Stimulated activated CD4-positive, alpha-beta T cell treated with anti-CD3 and anti-CD28 coated beads, Interleukin-1b, Interleukin-23, amount 100 ng/mL, for 48 hours (primary cell): ENCODE results near the gene USP40.

Experiments
- DNase-seq: peaks from one replicate; pipeline ENCODE4 v3.0.0-alpha.2; 2020

The USP40 gene

DNA sequence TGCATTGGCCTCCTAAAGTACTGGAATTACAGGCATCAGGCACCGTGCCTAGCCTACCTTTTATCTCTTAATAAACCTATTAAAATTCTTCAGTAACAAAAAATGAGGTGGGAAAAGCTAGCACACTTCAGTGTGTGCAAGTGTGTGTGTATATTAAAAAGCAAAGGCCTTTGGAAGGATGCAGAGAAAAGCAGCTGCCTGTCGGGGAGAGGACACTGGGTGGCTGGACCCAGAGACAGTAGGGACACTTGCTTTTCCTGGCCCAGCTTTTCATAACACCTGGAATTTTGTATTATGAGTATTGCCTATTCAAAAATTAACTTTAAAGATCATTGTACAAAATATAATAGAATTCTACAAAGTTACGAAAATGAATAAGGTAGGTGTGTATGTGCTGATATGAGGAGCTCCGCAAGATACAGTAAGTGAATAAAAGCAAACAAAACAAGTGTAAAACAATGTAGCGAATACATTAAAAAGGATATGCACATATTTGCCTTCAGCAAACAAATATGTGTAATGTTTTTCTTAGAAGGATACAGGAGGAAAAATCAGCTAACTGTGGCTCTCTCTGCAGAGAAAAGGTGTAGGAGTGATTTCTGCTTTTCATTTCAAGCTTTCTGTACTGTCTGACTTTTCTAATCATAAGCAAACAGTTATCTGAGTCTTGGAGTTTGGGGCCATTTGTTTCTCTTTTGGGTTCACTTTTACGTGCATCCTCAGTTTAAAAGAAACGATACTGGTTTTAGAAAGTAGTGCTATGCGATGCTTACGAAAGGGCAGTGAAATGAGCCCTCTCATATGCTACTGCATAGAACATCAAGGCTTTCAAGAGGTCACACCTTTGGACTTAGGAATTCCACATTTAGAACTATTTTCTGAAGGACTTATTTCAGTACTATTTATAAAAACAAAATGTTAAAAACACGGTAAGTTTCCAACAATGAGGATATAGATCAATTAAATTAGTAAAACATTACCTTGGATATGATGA lies 70.8 kb downstream of the USP40 start:
- DNase-seq = no peak

DNA sequence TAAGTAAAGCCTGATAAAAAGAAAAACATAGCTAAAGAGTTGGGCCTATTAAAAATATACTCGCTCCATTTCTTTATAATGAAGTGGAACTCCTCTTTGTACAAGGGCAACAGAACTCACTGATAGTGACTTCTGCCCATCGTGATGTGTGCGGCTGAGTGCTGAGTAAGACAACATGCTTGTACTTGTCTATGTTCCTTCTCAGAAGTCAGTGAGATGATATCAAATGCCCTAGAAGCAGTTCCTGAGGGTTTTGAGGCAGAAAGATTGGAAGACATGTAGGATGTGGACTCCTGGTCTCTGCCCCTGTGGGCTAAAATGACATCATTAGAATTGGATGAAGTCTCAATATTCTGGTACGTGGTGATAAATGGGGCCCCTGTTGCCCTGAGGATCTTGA lies 73.8 kb downstream of the USP40 start:
- no peak for DNase-seq

DNA sequence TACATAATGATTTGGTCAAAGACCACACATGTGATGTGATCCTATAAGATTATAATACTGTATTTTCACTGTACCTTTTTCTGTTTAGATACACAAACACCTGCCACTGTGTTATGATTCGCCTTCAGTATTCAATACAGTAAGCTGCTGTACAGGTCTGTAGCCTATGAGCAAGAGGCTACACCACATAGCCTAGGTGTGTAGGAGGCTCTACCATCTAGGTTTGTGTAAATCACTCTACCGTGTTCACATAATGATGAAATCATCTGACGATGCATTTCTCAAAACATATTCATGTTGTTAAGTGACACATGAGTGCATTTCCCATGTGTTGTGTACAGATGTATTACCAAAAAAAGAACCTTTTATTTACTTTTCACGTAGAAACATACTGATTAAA lies 74.5 kb downstream of the USP40 start:
- DNase-seq = no peak

DNA sequence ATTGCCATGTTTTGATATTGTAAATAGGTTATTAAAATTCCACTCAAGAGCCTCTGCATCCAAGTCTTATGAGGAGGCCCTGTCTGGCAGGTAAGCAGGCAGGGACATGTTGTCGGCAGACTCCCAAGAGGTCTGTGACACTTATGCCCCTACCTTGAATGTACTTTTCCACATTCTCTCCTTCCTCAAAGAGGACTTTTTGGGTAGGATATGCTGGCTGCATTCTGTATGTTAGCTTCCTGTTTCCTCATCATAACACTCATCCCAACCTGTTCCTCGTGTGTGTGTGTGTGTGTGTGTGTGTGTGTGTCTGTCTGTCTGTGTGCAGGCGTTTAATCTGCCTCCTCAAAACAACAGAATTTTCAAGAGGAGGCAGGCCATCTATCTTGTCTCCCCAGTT lies 75.3 kb downstream of the USP40 start:
- DNase-seq = no peak

DNA sequence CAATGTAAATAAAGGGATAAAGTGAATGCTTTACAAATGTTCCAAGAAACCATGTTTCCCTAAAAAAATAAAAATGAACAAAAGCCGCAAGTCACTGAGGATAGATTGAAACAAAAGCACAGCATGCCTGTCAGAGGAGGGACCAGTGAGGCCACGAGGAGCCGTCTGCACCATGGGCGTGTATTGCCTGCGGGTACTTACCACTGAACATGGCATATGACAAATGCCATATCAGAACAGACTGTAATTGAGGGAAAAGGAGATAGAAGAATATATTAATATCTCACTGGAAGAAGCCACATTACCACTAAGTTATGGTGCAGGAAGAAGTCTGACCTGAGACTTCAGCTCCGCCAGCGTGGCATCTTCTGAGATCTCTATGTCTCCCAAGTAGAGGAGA lies 75.8 kb downstream of the USP40 start:
- no peak for DNase-seq

DNA sequence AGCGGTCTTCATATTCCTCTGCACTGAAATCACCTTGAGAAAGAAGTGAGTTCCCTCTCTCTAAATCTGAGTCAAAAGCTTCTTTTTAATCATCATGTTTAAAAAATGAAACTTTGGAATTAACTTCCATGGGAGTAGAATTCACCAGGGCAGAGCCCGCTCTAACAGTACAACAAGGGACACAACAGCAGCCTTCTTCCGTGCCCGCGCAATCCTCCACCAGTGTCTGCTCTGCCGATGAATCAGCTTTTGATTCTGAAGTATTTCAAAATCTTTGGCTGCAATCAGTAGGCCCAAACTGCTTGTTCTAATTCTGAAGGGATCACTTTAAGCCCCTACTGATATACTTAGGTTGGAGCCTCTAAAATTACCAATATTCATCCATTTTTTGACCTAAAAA lies 76.9 kb downstream of the USP40 start:
- DNase-seq = no peak

DNA sequence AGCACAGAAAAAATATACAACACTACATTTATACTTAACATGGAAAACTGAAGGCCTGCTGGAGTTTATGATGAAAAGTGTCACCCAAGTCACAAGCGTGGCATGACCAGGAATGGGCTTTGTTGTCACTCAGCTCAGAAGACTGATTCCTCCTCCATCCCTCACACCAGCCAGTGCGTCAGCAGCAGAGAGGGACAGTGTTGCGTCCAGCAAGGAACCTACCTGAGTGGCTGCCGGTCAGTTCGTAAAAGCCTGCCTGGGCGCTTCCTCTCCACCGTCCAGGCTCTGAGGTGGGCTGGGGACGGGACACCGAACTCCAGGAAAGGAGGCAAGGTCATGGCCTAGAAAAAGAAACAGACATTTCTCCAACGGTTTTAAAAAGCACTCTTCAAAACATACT lies 77.4 kb downstream of the USP40 start:
- no peak for DNase-seq

DNA sequence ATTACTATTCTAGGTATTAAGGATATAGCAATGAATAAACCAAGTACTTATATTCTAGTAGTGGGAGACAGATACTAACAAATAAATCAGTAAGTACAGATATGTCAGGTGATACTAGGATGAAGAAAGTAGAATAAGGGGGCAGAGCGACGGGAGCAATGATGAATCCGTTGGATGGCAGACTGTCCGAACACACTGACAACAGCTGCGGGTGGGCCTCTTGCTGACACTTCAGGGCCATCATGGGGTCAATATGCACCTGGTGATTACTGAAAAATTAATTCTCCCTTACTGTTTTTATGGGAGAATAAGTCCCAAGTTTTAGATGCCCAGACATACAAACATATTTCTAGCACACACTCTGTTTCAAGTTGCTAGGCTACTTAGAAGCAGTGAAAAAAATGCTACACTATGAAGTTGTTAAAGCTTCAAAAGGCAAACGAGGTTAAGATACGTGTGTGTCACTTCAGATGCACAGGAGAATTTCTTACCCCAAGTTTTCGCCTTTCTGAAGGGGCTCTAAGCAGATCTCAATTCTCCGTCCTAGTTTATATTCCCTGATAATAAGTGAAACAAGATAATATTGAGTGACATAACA lies 78.7 kb downstream of the USP40 start:
- no peak for DNase-seq

DNA sequence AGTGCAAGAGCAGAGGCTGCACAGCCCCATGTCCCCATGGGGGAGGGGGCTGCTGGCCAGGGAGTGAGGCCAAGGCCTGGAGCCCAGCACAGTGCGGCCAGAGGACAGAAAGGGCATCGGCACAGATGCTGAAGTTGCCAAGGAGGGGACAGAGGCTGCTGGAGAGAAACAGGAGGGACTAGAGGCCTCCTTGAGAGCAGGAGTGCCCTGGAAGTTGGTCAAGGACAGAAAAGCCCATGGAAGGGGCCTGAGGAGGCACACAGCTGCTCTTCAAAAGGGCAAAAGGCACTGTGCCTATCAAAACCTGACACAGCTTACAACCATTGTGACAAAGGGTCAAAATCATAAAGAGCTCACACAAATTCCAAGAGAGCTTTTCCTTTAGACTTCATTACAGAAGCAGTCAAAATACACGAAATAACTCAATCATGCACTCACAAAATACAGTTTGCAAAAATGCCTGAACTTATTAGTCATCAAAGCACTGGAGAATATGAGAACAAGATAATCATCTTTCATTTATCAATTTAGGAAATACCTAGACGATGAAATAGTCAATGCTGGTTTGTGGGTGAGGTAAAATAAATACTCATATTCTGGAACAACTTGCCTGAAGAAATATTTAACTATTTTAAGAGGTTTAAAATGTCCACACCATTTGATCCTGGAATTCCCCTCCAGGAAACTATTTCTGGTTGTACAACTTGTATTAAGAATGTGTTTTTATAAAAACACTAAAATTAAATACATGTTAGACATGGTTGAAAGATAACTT lies 79.6 kb downstream of the USP40 start:
- DNase-seq = no peak

DNA sequence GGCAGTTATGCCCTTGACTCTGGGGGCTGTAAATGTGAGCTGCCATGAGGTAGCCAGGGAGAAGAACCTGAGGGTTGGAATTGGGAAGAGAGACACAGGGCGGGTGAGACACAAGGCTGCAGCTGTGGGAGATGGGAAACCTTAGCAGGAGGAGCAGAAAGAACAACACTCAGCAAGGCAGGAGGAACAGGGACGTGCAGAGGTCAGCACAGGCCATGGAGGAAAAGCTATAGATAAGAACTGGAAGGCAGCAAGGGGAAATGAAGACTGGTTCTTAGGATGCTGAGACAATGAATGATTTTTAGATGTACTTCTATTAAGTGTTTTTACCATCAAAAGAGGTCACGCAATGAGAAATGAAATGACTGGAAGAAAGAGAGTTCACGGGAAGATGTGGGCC lies 80.2 kb downstream of the USP40 start:
- DNase-seq = no peak

DNA sequence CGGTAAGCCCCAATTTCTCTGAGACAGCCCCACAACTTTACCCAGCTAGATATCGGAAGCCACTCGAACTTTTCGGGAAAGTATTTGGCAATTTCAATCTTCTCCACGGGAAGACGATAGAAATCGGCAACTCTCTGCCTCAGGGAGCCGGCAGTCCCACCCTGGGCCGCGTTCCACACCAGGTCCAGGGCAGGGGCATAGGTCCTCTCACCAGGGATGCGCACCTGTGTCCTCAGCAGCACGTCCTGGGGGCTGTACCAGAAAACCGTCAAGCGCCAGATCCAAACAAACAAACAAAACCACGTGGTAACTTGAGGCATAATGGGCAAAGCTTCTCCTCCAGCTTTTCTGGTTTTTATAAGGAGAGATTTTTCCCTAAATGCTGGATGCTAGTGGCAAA lies 80.9 kb downstream of the USP40 start:
- no peak for DNase-seq

DNA sequence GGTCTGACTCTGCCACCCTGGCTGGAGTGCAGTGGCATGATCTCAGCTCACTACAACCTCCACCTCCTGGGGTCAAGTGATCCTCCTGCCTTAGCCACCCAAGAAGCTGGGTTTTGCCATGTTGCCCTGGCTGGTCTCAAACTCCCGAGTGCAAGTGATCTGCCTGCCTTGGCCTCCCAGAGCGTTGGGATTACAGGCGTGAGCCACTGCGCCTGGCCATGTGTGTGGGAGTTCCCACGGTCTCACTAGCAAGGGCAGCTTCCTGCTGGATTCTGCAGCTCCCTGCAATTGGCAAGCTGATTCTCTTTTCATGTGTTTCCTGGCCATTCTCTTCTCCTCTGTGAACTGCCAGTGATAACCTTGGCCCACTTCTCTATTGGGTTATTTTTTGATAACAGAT lies 84.0 kb downstream of the USP40 start:
- DNase-seq = no peak

DNA sequence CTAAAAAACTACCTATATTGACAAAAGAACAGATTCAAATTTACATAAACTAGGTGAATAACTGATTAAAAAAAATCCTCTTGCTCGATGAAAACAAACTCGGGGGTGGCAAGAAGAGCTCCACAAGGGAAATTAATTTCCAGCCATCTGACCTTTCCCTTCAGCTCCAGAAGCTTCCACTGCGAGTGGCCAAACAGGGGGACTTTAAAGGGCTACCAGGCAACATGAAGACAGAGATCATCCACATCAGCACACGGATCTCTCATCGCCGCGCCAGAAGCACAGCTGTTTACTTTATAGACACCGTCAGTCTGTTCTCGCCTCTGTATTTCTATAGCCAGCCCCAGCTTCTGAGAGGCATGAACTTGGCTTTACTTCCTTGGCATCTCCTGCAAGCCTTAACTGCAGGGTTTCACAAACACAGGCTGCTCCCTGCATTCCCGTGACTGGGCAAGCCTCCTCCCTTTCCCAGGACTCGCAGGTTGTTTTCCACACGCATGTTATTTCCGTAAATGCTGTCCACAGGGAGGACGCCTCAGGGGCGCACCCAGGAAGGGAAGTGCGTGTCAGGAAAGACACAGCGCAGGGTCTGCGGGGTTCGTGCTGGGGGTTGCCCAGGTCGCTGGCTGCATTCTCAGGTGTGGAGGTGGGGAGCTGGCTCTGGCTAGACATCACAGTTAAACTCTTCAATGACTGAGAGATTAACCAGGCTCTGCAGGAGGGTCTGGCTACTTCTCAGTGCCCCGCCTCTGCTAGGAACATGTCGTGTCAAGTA lies 85.0 kb downstream of the USP40 start:
- DNase-seq = no peak

DNA sequence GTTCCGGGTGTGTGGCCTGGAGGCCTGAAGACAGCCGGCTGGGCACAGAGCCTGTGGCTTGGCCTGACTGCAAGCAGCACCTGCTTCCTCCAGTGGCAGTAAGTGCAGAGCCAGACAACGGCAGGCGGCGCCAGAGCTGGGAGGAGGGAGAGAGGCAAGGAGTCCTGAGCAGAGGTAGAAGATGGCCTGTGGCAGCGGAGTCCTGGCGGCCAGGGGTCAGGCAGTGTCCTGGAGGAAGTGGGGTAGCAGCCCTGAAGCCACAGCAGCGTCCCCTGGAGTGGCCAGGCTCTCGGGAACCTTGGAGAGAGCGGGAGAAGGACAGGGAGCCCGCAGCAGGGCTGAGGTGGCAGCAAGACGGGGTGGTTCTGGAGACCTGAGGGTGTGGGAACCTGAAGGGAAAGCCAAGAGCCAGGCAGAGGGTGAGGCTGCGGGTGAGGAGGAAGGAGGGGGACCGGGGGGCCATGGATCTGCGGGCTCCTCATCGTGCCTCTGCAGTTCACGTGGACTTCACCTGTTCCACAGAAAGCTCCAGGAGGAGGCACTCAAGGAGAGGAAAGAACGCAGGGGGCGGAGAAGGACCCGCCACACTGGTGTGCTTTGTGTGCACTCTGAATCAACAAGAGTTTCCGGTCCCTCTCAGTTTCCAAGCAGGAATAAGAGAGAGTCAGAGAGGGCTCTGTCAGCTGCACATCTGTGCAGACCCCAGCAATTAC lies 85.9 kb downstream of the USP40 start:
- DNase-seq = no peak

DNA sequence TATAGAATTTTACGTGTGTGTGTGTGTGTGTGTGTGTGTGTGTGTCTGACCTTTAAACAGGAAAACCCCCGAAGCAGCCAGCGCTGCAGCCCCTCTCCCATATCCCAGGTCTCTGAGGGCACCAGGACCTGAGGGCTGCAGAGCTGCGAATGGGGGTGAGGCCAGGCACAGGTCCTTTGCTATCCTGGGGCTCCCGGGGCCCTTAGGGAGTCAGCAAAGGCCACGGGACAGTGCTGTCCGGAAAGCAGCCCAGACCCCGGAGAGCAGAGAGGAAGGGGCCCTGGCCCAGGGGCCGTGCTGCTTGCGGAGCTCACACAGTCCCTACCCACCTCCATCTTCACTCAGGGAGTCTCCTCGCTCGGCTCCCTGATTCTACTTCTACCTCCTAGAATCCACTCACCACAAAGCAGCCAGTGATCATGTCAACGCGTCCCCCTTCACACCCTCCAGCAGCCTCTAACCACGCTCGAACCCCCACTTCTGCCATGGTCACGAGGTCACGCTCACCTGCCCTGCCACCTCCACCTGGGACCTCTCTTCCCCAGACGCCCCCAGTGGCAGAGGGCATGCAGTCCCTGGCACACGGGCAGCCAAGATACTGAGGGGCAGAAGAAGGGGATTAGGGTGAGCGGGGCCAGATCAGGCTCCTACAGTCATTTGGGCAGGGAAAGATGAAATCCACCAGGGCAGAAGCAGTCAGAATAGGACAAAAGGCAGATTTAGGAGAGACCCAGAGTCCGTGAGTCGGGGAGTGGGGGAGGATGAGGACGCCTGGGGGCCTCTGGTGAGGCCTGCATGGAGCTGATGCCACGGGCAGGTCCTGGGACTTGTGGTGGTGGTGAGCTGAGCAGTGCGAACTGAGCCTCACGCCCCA lies 86.7 kb downstream of the USP40 start:
- DNase-seq = no peak

DNA sequence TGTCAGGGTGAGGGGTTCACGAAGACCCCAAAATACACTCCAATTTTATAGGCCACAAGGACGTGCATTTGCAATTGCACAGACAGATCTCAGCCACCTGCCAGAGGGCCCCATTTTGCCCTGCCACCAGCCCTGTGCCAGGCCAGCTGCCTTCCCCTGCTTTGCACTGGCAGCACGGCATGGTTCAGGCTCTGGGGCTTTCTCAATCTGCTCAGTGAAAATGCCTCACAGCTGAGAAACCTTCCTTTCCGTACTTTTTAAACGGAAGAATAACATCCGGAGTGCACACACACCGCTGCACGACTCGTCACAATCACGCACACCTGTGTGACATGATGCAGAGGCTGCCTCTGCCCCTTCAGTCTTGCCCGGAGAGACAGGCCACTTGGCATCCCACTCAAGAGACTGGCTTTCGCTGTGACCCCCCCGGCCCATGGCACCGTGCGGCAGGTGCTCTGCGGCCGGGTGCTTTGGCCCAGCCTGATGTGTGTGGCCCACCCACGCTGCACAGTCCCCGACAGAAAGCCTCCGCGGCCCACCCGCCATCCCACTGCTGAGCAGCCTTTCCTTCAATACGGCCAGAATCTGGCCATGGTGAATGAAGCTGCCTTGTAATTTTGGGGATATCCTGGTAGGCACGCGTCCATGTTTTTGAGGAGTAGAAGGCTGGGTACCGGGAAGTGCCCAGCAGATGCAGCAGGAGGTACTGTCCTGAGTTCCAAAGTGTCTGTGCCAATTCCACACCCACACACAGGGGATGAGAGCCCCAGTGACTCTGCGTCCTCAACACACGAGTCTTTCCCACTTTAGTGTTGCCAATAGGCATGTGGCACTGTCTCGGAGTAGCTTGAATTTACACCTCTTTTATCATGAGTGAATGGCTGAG lies 88.8 kb downstream of the USP40 start:
- no peak for DNase-seq

DNA sequence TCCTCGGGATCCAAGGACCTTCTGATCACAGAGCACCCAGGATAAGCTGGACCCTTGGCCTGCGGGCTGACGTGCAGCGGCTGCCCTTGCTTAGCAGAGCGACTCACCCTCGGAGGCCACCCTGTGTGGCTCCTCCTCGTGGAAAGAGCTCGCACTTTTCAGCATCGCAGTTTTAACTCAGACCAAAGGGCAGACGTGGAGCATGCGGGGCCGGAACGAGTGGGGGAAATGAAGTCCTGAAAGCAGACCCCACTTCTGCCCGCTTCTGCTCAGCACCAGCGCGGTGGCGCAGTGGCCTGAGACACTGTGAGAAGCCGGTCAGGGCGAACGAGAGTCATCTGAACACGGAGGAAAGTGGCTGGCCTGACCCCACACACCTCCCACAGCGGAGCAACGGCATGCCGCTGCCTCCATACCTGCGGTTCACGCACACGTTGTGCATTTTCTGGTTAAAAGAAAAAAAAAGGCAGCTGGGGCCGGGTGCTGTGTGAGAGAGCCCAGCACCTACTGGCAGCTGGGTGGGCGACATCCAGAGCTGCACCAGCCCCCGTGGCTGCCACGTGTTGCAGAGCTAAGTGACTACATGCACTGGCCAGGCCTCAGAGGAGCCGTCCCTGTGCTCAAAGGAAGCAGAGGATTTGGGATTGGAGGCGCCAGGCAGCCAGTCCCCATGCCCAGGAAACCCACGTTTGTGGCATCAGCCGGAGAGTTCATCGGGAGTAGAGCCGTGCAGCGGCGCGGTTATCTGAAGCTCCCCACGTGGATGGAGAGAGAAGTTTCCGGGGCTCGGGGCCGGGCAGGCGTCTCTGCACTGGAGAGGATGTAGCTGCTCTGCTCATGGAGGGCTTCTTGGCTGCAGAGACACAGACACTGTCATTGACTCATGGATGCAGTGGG lies 89.7 kb downstream of the USP40 start:
- no peak for DNase-seq

DNA sequence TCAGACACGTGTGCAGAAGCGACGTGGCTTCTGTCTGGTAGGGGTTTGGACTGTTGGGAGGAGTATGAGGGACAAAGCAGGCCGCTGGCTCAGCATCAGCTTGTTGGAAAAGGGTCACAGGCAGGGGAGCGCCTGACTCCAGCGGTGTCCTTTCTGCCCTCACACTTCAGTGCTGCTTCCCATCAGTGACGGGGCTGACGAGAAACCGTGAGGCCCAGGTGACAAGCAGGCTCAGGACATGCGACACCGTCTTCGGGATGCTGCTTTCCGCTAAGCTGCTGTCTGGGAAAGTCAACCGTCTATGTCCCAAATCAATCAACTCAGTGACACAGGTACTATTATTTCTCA lies 90.5 kb downstream of the USP40 start:
- DNase-seq = no peak
